Glutamatergic neuron (in vitro differentiated cells): ENCODE data around the gene NRXN3. TPM values are rescaled to one million over a fixed set of nuclear protein-coding genes. Genes with fewer than 3 reads are reported as not detected.

Experiments used
- DNase-seq: peaks from one replicate; pipeline ENCODE4 v3.0.0; 2022
- H3K27ac Mint-ChIP-seq: one replicate; pipeline ENCODE4 v1.8.0; 2020; ENCODE audit warnings: mild to moderate bottlenecking, mixed read lengths, inconsistent platforms; ENCODE audit not compliant: unreplicated experiment
- H3K27me3 Mint-ChIP-seq: one replicate; pipeline ENCODE4 v1.8.0; 2020; ENCODE audit warnings: mild to moderate bottlenecking, moderate library complexity, mixed read lengths, inconsistent platforms; ENCODE audit not compliant: unreplicated experiment
- H3K36me3 Mint-ChIP-seq: one replicate; pipeline ENCODE4 v1.8.0; 2020; ENCODE audit warnings: mild to moderate bottlenecking, mixed read lengths, inconsistent platforms; ENCODE audit not compliant: unreplicated experiment
- H3K4me1 Mint-ChIP-seq: one replicate; pipeline ENCODE4 v1.8.0; 2020; ENCODE audit warnings: mild to moderate bottlenecking, low read depth, mixed read lengths, inconsistent platforms; ENCODE audit not compliant: unreplicated experiment
- H3K4me3 Mint-ChIP-seq: one replicate; pipeline ENCODE4 v1.8.0; 2020; ENCODE audit warnings: mild to moderate bottlenecking, mixed read lengths, inconsistent platforms; ENCODE audit not compliant: unreplicated experiment
- H3K9me3 Mint-ChIP-seq: one replicate; pipeline ENCODE4 v1.8.0; 2020; ENCODE audit warnings: mild to moderate bottlenecking, moderate library complexity, mixed read lengths, inconsistent platforms; ENCODE audit not compliant: unreplicated experiment
- CTCF ChIP-seq: fragments of 200-600 bp; sonication (generic); IDR thresholded peaks from one replicate; pipeline ENCODE4 v1.5.0; 2021; ENCODE audit not compliant: partially characterized antibody, unreplicated experiment
- total RNA-seq: library from RNA; stranded (reverse); fragmentation: NEBNext Ultra II Directional; extraction: Animal tissue kit (Norgen Biotek cat#: 25700); gene quantifications from one replicate; pipeline ENCODE4 v1.2.1, GENCODE V29; 2021; ENCODE audit not compliant: unreplicated experiment

Gene NRXN3
- total RNA-seq, 1 donor from 2014 or later: 1.2 TPM

DNA sequence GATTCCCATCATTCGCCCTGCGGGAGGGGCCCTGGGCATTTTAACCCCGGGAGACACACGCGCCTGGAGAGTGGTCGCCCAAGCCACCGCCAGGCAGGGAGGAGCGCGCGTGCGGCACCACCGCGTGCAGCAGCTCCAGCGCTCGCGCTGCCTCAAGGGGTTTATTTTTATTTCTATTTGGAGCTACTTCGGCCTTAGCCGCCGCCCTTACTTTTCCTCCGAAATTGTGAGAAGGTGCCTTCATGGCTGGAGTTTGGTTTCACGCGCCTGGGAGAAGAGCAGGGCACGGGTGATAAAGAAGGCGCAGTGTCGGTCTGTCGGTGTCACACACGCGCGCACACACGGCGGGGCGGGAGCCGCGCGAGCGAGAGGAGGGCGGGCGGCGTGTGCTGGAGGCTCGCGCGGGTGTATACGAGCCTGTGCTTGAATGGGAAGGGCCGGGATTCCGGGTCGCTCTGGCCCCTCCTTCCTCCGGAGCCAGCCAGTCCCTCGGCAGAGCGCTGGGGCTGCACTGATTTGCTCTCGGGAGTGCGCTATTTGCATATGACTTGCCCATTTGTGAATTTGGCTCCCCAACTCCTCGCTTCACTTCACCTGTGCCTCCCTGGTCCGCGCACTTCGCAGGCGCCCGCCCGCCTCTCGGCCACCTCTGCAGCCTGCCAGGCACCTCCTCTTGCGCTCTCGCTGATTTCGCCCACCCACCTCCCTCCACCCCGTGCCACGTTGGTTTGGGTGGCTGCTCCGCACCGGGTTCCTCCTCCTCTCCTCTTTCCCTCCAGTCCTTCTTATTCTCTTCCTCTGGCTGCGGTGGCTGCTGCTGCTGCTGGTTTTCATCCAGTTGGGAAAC lies 1108.8 kb downstream of the NRXN3 start:
- Mint-ChIP-seq H3K27me3 (peaks cover 22% of the 10 kb centered on the region), H3K9me3 (peaks cover 4% of the 10 kb centered on the region), H3K4me1 (peaks cover 5% of the 10 kb centered on the region), H3K4me3 (peak overlapping the region; percentile 97), H3K36me3 (peaks cover 4% of the 10 kb centered on the region), H3K27ac (no peak overlapping the region)
- peak; percentile 86 for DNase-seq
- no peak for TF ChIP-seq CTCF

DNA sequence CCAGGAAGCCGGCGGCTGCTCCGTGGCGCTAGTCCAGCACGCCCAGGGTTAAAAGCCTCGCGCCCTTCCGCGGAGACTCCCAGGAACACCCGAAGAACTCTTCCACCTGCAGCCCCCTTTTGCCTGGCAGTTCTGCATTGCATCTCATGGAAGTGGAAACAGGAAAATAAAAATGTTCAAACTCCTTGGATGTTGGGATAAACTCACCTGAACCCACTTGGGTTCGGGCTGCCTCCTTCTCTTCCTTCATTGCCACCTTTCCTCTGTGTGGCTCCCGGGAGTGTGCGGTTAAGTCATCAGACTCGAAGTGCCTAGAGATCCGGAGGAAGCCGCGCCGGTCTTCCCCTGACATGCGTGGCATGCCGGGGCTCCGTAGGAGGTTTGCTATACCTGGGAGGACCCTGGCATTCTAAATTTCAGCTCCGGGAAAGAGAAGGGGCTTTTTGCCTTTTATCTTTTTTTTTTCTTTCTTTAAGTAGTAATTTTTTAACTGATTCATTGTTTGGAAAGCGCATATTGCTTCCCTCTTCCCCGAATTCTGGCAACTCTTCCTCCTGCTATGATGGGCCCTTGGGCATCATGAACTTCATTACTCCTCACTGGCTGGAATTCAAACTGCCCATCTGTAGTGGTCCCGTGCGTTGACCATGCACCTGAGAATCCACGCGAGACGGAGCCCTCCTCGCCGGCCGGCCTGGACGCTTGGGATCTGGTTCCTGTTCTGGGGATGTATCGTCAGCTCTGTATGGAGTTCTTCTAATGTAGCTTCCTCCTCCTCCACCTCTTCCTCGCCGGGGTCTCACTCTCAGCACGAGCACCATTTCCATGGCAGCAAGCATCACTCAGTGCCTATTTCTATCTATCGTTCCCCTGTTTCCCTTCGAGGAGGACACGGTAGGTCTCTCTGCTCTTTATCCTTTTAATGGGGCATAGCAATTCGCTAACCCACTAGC lies 1109.7 kb downstream of the NRXN3 start:
- no peak overlapping the region for H3K27ac Mint-ChIP-seq
- peaks cover 4% of the 10 kb centered on the region for H3K9me3 Mint-ChIP-seq
- H3K27me3 Mint-ChIP-seq: peaks cover 22% of the 10 kb centered on the region
- no peak for TF ChIP-seq CTCF
- peak; percentile 21 for DNase-seq
- H3K4me1 Mint-ChIP-seq: peaks cover 5% of the 10 kb centered on the region
- peaks cover 4% of the 10 kb centered on the region for H3K36me3 Mint-ChIP-seq
- H3K4me3 Mint-ChIP-seq: peak overlapping the region; percentile 97

GRCh38 chr14:79281244-79282152 lies 1111.3 kb downstream of the NRXN3 start:
- TF ChIP-seq CTCF: no peak
- DNase-seq: no peak
- H3K27me3 Mint-ChIP-seq: peaks cover 22% of the 10 kb centered on the region
- peaks cover 4% of the 10 kb centered on the region for H3K36me3 Mint-ChIP-seq
- H3K9me3 Mint-ChIP-seq: peaks cover 4% of the 10 kb centered on the region
- H3K4me3 Mint-ChIP-seq: no peak overlapping the region
- H3K4me1 Mint-ChIP-seq: peaks cover 5% of the 10 kb centered on the region
- H3K27ac Mint-ChIP-seq: no peak overlapping the region

DNA sequence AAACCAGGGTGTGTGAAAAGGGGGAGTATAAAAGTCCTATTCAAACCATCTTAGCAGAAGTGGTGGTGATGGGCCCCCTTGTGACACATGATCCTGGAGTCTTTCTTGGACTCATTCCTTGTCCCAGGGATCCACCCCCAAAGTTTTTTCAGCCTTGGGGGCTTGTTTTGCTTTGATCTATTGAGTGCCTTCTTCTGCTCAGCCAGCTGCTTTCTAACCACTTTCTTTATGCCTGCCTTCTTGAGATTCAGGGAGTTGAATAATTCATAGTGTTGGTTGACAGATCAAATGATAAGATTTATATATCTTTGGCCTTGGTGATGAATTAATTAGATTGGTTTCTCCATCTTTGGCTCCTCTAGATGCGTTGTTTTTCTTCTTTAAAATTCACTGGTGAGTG lies 1114.4 kb downstream of the NRXN3 start:
- peaks cover 5% of the 10 kb centered on the region for H3K4me1 Mint-ChIP-seq
- no peak overlapping the region for H3K27ac Mint-ChIP-seq
- no peak for TF ChIP-seq CTCF

More for the DNA sequence above, 1114.4 kb downstream of the NRXN3 start:
- DNase-seq: no peak
- H3K4me3 Mint-ChIP-seq: no peak overlapping the region
- H3K9me3 Mint-ChIP-seq: no peaks in the 10 kb centered on the region
- peaks cover 9% of the 10 kb centered on the region for H3K27me3 Mint-ChIP-seq
- no peaks in the 10 kb centered on the region for H3K36me3 Mint-ChIP-seq
